K562 (cell line): ENCODE measurements around the gene LEO1. TPM values are rescaled to one million over a fixed set of nuclear protein-coding genes. Genes with fewer than 3 reads are reported as not detected.

Experiments
- ATAC-seq: fragments of 200-7000 bp; cut with Tn5 transposase; 3 replicates; pipeline ENCODE4 v1.9.1; 2020; ENCODE audit warnings: moderate library complexity
- BruUV-seq: library from RNA; stranded (reverse); fragments of 400-500 nt; replicated peaks from 2 replicates; lab custom pipeline; 2021; lab: Mats Ljungman, UMichigan
- CTCF ChIA-PET: fragments of 300-600 bp; formaldehyde crosslinking; extraction: SDS; loops from one replicate; lab custom pipeline; 2021; ENCODE audit warnings: low intra/inter-chr PET ratio; lab: Yijun Ruan, JAX
- POLR2A ChIA-PET: fragments of 300-600, 350-650 bp; sonication (Branson Sonifier 250); formaldehyde crosslinking; extraction: SDS; loops from one replicate; lab custom pipeline; 2021; ENCODE audit warnings: antibody characterized with exemption, inconsistent platforms; lab: Yijun Ruan, JAX
- DNase-seq, 4 experiments: peaks; one replicate each; pipeline versions ENCODE4 v3.0.0 to v3.0.0-alpha.2; 2011 to 2018; ENCODE audit warnings: low spot score in 3 of 4, mixed read lengths in 3 of 4; ENCODE audit errors: extremely low read depth in 1 of 4
- FAIRE-seq: peaks from 2 replicates; lab custom pipeline; 2011; peaks lifted over from hg19 to GRCh38; lab: Jason Lieb, UNC
- H2AFZ ChIP-seq: 2 replicates; pipeline ENCODE4 v1.6.0; 2011; ENCODE audit warnings: low read depth, low read length, control low read depth, inconsistent platforms
- H3K27ac ChIP-seq: fragments of 200-600 bp; 3 replicates; pipeline ENCODE4 v1.8.0; 2011; ENCODE audit warnings: low read depth, mild to moderate bottlenecking, control low read depth, inconsistent platforms, low read length, moderate library complexity, mixed read lengths; ENCODE audit errors: extremely low read depth
- H3K27me3 ChIP-seq, 2 experiments: fragments of 300-600 bp in 1 of 2; 2 replicates in 1 of 2; 3 replicates in 1 of 2; pipeline versions ENCODE4 v1.6.0 to v1.8.0; 2011; ENCODE audit warnings: inconsistent platforms in 2 of 2, low read length in 2 of 2, mild to moderate bottlenecking in 1 of 2, mixed read lengths in 1 of 2, moderate library complexity in 1 of 2; ENCODE audit not compliant: control insufficient read depth in 2 of 2, insufficient read depth in 2 of 2
- H3K36me3 ChIP-seq: fragments of 300-600 bp; 3 replicates; pipeline ENCODE4 v1.8.0; 2011; ENCODE audit warnings: mild to moderate bottlenecking, low read length, inconsistent platforms; ENCODE audit not compliant: control insufficient read depth, insufficient read depth
- H3K4me1 ChIP-seq, 2 experiments: fragments of 200-600 bp in 1 of 2; replicated peaks in 1 of 2; 2 replicates in 1 of 2; 3 replicates in 1 of 2; pipeline versions ENCODE4 v1.5.1 to v1.8.0; 2011; ENCODE audit warnings: inconsistent platforms in 2 of 2, low read length in 2 of 2, mild to moderate bottlenecking in 1 of 2, mixed read lengths in 1 of 2, moderate library complexity in 1 of 2; ENCODE audit not compliant: control insufficient read depth in 2 of 2, insufficient read depth in 2 of 2
- H3K4me2 ChIP-seq: 2 replicates; pipeline ENCODE4 v1.6.1; 2011; ENCODE audit warnings: low read length, control low read depth, inconsistent platforms, mixed read lengths; ENCODE audit not compliant: insufficient read depth
- H3K4me3 ChIP-seq: fragments of 200-600 bp; sonication (generic), shearing (Covaris generic); 2 replicates; pipeline ENCODE4 v1.5.1; 2016; ENCODE audit warnings: control low read depth, inconsistent platforms
- H3K79me2 ChIP-seq: fragments of 200-600 bp; 3 replicates; pipeline ENCODE4 v1.8.0; 2011; ENCODE audit warnings: low read length, inconsistent platforms; ENCODE audit not compliant: control insufficient read depth, insufficient read depth
- H3K9ac ChIP-seq, 2 experiments: 2 replicates each; pipeline versions ENCODE4 v1.6.0 to v1.6.1; 2011; ENCODE audit warnings: low read depth in 2 of 2, low read length in 2 of 2, control low read depth in 1 of 2, inconsistent platforms in 1 of 2, mild to moderate bottlenecking in 1 of 2, mixed read lengths in 1 of 2; ENCODE audit not compliant: insufficient read depth in 1 of 2
- H3K9me1 ChIP-seq: one replicate; pipeline ENCODE4 v1.6.0; 2011; ENCODE audit warnings: inconsistent platforms, mild to moderate bottlenecking, low read length, moderate library complexity; ENCODE audit not compliant: control insufficient read depth, insufficient read depth
- H3K9me3 ChIP-seq: replicated peaks from 2 replicates; pipeline ENCODE4 v1.5.1; 2011; ENCODE audit warnings: low read depth, low read length, inconsistent platforms; ENCODE audit not compliant: control insufficient read depth, insufficient read depth
- H4K20me1 ChIP-seq: replicated peaks from 2 replicates; pipeline ENCODE4 v1.6.1; 2011; ENCODE audit warnings: low read length, inconsistent platforms, mixed read lengths; ENCODE audit not compliant: control insufficient read depth, insufficient read depth
- CEBPB ChIP-seq: fragments of 450-650 bp; IDR thresholded peaks from 2 replicates; pipeline ENCODE4 v1.6.1; 2016; ENCODE audit warnings: missing genetic modification characterization, missing compliant biosample characterization
- CEBPG ChIP-seq, 3 experiments: fragments of 200-800 bp in 1 of 3; sonication (Bioruptor generic) in 1 of 3; sonication (generic) in 1 of 3; formaldehyde crosslinking in 1 of 3; IDR thresholded peaks in 2 of 3; conservative IDR thresholded peaks in 1 of 3; 2 replicates each; pipeline versions ENCODE4 v1.6.1 to v1.8.0; 2016 to 2022; ENCODE audit warnings: missing compliant biosample characterization in 2 of 3, missing genetic modification characterization in 2 of 3, mild to moderate bottlenecking in 1 of 3, missing genetic modification reagents in 1 of 3
- ELF2 ChIP-seq: fragments of 250-450 bp; sonication (Bioruptor Pico); IDR thresholded peaks from 2 replicates; pipeline ENCODE4 v1.5.0; 2021; ENCODE audit warnings: mild to moderate bottlenecking
- KLF13 ChIP-seq: fragments of 450-650 bp; IDR thresholded peaks from 2 replicates; pipeline ENCODE4 v1.6.1; 2016; ENCODE audit warnings: missing genetic modification characterization, low read depth, mild to moderate bottlenecking, missing compliant biosample characterization, moderate library complexity, borderline replicate concordance
- ZNF584 ChIP-seq: fragments of 200-800 bp; sonication (Bioruptor generic); IDR thresholded peaks from 2 replicates; pipeline ENCODE4 v1.6.1; 2016; ENCODE audit warnings: low read depth, mild to moderate bottlenecking, missing genetic modification characterization, missing compliant biosample characterization
- WGBS: fragments of 100-300 bp; shearing (Covaris generic); methylation state at CpG from one replicate; pipeline ENCODE4 v1.1.6; 2016; ENCODE audit warnings: low coverage, mixed read lengths; ENCODE audit not compliant: insufficient coverage; ENCODE audit errors: missing lambda C conversion rate; 5-methylcytosine and 5-hydroxymethylcytosine counted together
- in situ Hi-C: fragments of 300-500 bp; cut with MboI; formaldehyde crosslinking; loops from 4 replicates; pipeline ENCODE4 v1.15.0; 2018; ENCODE audit warnings: inconsistent platforms, mixed read lengths
- intact Hi-C: fragments of 100-400 bp; cut with micrococcal nuclease; formaldehyde crosslinking; loops from 2 replicates; pipeline ENCODE4 v1.14.2; 2022
- polyA plus RNA-seq, 8 experiments: library from polyadenylated mRNA; depleted of rRNA in 4 of 8; stranded (reverse) in 5 of 8; unstranded in 3 of 8; fragments of >200 nt; fragmentation: Nextera tagmentation in 2 of 8; fragmentation: Illumina TruSeq in 1 of 8; extraction: Ambion mirVana in 2 of 8; extraction: Trizol in 1 of 8; gene quantifications; 2 replicates each; pipeline versions ENCODE4 v1.2.1 to v1.2.3, GENCODE V29; 2011 to 2014; ENCODE audit warnings: inconsistent platforms in 1 of 8, missing spikeins in 1 of 8
- total RNA-seq, 7 experiments: library from RNA; depleted of rRNA in 6 of 7; stranded (reverse); fragments of >200 nt in 6 of 7; fragmentation: Illumina TruSeq in 2 of 7; extraction: Trizol in 2 of 7; gene quantifications; 2 replicates each; pipeline versions ENCODE4 v1.2.1 to v1.2.3, GENCODE V29; 2011 to 2021; ENCODE audit warnings: low replicate concordance in 1 of 7
- TF ChIP-seq, protein P1 (sequence below): sonication (generic); formaldehyde crosslinking; IDR thresholded peaks from 2 replicates; pipeline ENCODE4 v1.8.1; 2023; ENCODE audit warnings: missing genetic modification reagents, mild to moderate bottlenecking, borderline replicate concordance
- TF ChIP-seq, protein P2 (sequence below), 2 experiments: fragments of 450-650 bp in 1 of 2; sonication (generic) in 1 of 2; formaldehyde crosslinking in 1 of 2; IDR thresholded peaks in 1 of 2; conservative IDR thresholded peaks in 1 of 2; 2 replicates each; pipeline versions ENCODE4 v1.6.1 to v1.8.1; 2016 to 2023; ENCODE audit warnings: mild to moderate bottlenecking in 2 of 2, moderate library complexity in 2 of 2, inconsistent platforms in 1 of 2, missing genetic modification reagents in 1 of 2

LEO1 gene
- total and polyA plus RNA-seq, 9 of the 15 experiments (the other 6 are each of a cell fraction or from before 2014, with no cell fraction given), result 8.4 to 48.3 (median 37.9) TPM

DNA sequence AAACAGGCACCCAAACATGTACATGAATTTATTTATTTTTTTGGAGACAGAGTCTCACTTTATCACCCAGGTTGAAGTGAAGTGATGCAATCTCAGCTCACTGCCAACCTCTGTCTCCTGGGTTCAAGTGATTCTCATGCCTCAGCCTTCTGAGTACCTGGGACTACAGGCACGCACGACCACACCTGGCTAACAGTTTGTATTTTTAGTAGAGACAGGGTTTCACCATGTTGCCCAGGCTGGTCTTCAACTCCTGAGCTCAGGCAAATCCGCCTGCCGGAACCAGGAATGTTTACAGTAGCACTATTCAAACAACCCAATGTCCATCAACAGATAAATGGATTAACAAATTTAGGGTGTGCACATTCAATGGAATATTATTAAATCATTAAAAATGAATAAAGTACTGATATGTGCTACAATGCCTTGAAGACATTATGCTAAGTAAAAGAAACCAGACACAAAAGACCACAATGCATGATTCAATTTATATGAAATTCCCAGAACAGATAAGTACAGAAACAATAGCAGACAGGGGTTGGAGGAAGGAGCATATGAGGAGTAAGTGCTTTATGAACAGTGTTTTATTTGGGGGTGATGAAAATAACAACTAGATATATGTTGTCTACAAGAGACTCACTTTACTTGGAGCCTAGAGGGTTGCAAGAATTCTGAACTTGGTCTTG is 1.3 kb downstream of the LEO1 start:
- no peak overlapping the region for H3K27ac ChIP-seq
- H3K27me3 ChIP-seq, result no peaks in the 10 kb centered on the region
- H3K9me3 ChIP-seq, result no peaks in the 10 kb centered on the region
- no TSS peak for BruUV-seq
- ATAC-seq (no peak), FAIRE-seq (no peak), DNase-seq (no peak)
- intact Hi-C loops, result no loop called here
- ChIA-PET CTCF (no interaction called here), POLR2A (interaction anchor here (0.7 to 3.8 kb wide), 6 partner anchors 11 to 653 kb away, joined by 3 to 32 read pairs (median 6); no protein-coding TSS in a partner anchor)
- peak overlapping the region; percentile 76 to 86; a peak in 3 of 4 replicates for H3K9ac ChIP-seq
- H3K79me2 ChIP-seq, result peaks cover 59% of the 10 kb centered on the region
- H3K4me3 ChIP-seq, result peak overlapping the region; percentile 77
- H3K36me3 ChIP-seq, result peaks cover 11% of the 10 kb centered on the region; the same call in 2 of the 3 replicates
- peak; percentile 52; the same call in 1 of the 2 replicates for TF ChIP-seq CEBPG (CRISPR knock-in tag; IDR thresholded peaks at IDR 0.05)
- peak; percentile 67 to 85 for TF ChIP-seq CEBPG (tag; conservative IDR thresholded peaks at IDR 0.05 in 1 of 2, IDR thresholded peaks at IDR 0.05 in 1 of 2)
- 0 out of 2 replicates have a peak, but pooled peaks have one; percentile 8 for TF ChIP-seq ELF2 (CRISPR knock-in tag)
- TF ChIP-seq ZNF584 (CRISPR knock-in tag), result 0 out of 2 replicates have a peak, but pooled peaks have one; percentile 14
- TF ChIP-seq CEBPB (tag), result peak; percentile 79
- TF ChIP-seq, protein P1, sequence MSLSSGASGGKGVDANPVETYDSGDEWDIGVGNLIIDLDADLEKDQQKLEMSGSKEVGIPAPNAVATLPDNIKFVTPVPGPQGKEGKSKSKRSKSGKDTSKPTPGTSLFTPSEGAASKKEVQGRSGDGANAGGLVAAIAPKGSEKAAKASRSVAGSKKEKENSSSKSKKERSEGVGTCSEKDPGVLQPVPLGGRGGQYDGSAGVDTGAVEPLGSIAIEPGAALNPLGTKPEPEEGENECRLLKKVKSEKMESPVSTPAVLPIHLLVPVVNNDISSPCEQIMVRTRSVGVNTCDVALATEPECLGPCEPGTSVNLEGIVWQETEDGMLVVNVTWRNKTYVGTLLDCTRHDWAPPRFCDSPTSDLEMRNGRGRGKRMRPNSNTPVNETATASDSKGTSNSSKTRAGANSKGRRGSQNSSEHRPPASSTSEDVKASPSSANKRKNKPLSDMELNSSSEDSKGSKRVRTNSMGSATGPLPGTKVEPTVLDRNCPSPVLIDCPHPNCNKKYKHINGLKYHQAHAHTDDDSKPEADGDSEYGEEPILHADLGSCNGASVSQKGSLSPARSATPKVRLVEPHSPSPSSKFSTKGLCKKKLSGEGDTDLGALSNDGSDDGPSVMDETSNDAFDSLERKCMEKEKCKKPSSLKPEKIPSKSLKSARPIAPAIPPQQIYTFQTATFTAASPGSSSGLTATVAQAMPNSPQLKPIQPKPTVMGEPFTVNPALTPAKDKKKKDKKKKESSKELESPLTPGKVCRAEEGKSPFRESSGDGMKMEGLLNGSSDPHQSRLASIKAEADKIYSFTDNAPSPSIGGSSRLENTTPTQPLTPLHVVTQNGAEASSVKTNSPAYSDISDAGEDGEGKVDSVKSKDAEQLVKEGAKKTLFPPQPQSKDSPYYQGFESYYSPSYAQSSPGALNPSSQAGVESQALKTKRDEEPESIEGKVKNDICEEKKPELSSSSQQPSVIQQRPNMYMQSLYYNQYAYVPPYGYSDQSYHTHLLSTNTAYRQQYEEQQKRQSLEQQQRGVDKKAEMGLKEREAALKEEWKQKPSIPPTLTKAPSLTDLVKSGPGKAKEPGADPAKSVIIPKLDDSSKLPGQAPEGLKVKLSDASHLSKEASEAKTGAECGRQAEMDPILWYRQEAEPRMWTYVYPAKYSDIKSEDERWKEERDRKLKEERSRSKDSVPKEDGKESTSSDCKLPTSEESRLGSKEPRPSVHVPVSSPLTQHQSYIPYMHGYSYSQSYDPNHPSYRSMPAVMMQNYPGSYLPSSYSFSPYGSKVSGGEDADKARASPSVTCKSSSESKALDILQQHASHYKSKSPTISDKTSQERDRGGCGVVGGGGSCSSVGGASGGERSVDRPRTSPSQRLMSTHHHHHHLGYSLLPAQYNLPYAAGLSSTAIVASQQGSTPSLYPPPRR (CRISPR knock-in tag), result no peak
- TF ChIP-seq, protein P2, sequence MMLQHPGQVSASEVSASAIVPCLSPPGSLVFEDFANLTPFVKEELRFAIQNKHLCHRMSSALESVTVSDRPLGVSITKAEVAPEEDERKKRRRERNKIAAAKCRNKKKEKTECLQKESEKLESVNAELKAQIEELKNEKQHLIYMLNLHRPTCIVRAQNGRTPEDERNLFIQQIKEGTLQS (IDR thresholded peaks at IDR 0.05), result peak; percentile 79
- TF ChIP-seq, protein P2 (CRISPR knock-in tag; conservative IDR thresholded peaks at IDR 0.05), result no peak
- TF ChIP-seq KLF13 (tag), result no peak
- H4K20me1 ChIP-seq, result no peaks in the 10 kb centered on the region
- WGBS, result 28% methylated on average over 4 of the region's 4 CpGs
- H3K4me1 ChIP-seq, result peaks cover 3 to 17% of the 10 kb centered on the region in 2 experiments; a peak in 4 of 5 replicates
- no peak overlapping the region for H2AFZ ChIP-seq
- in situ Hi-C loops, result no loop called here
- H3K9me1 ChIP-seq, result no peaks in the 10 kb centered on the region
- peak overlapping the region; percentile 97 for H3K4me2 ChIP-seq
